Adrenal gland (tissue), 12 donors: Measurements from ENCODE around the gene SASH1. TPM values are rescaled to one million over a fixed set of nuclear protein-coding genes. Genes with fewer than 3 reads are reported as not detected.

Experiments
- DNase-seq, 7 donors: peaks; one replicate each; pipeline ENCODE4 v3.0.0-alpha.2; 2019 to 2020
- H3K27ac ChIP-seq, 5 donors: fragments of 200-600 bp; sonication (generic) in 4 of 5; 1 replicate in 3 of 5; 2 replicates in 2 of 5; pipeline versions ENCODE4 v1.5.1 to v1.8.0; 2016 to 2020; ENCODE audit warnings: mild to moderate bottlenecking in 1 of 5
- H3K27me3 ChIP-seq: fragments of 200-600 bp; 2 replicates; pipeline ENCODE4 v1.8.0; 2021
- H3K36me3 ChIP-seq, 2 donors: fragments of 200-600 bp; replicated peaks in 1 of 2; 1 replicate in 1 of 2; 2 replicates in 1 of 2; pipeline versions ENCODE4 v1.5.1 to v1.8.0; 2018 to 2022
- H3K4me1 ChIP-seq, 2 donors: fragments of 200-600 bp; replicated peaks in 1 of 2; 1 replicate in 1 of 2; 2 replicates in 1 of 2; pipeline versions ENCODE4 v1.5.1 to v1.8.0; 2018 to 2021
- H3K4me3 ChIP-seq, 4 donors: fragments of 200-600 bp; sonication (generic) in 3 of 4; one replicate each; pipeline ENCODE4 v1.5.1; 2016 to 2018
- H3K9me3 ChIP-seq, 3 donors: fragments of 200-600 bp; sonication (generic) in 1 of 3; replicated peaks in 1 of 3; 1 replicate in 2 of 3; 2 replicates in 1 of 3; pipeline versions ENCODE4 v1.5.1 to v1.8.0; 2016 to 2021
- CTCF ChIP-seq, 6 experiments: fragments of 450-650 bp in 4 of 6; fragments of 200-600 bp in 2 of 6; sonication (generic) in 1 of 6; IDR thresholded peaks; 1 replicate in 5 of 6; 2 replicates in 1 of 6; pipeline versions ENCODE4 v1.5.1 to v1.8.0; 2016 to 2021; ENCODE audit warnings: antibody characterized with exemption in 6 of 6, mild to moderate bottlenecking in 2 of 6, moderate library complexity in 1 of 6
- POLR2A ChIP-seq, 2 donors: fragments of 450-650 bp; IDR thresholded peaks; one replicate each; pipeline ENCODE4 v1.6.1; 2017; ENCODE audit warnings: antibody characterized with exemption in 2 of 2, mild to moderate bottlenecking in 2 of 2, moderate library complexity in 1 of 2
- WGBS, 4 donors: extraction: QIAGEN DNeasy Blood & Tissue Kit in 2 of 4; methylation state at CpG; one replicate each; pipeline versions ENCODE4 v1.1.5 to v1.1.7; 2013 to 2017; 5-methylcytosine and 5-hydroxymethylcytosine counted together
- intact Hi-C, 2 donors: fragments of 100-400 bp; cut with DNase I; formaldehyde crosslinking; loops; one replicate each; pipeline versions ENCODE4 v1.14.1 to v1.15.0; 2022 to 2023
- polyA plus RNA-seq, 3 donors: library from polyadenylated mRNA; stranded (reverse); fragments of 200-250 nt in 2 of 3; fragments of 350-450 nt in 1 of 3; fragmentation: Illumina TruSeq in 1 of 3; extraction: RNeasy Lipid Tissue Mini Kit (QIAGEN cat#74804) in 1 of 3; gene quantifications; one replicate each; pipeline ENCODE4 v1.2.3, GENCODE V29; 2013 to 2014
- total RNA-seq, 9 donors: library from RNA; depleted of rRNA in 4 of 9; stranded (reverse); fragments of >200 nt in 4 of 9; fragments of 120-200 nt in 1 of 9; fragmentation: NEBNext Ultra II Directional in 1 of 9; extraction: Animal tissue kit (Norgen Biotek cat#: 25700) in 1 of 9; gene quantifications; one replicate each; pipeline versions ENCODE4 v1.1.0 to v1.2.4, GENCODE V29; 2013 to 2023
- donor health status: healthy with polysubstance abuse.
- donor health status: Bipolar disorder and iron deficiency.
- donor health status: DM: yes; HTN: yes; CAD: no.
- donor health status: DM: no; HTN: no; CAD: no.
- donor health status: DM: no; HTN: no; CAD: no.
- donor health status: DM: yes; HTN: yes; CAD: no.

SASH1 gene
- total and polyA plus RNA-seq, 12 donors: 5.5 to 30.7 (median 16.7) TPM

- Histone ChIP-seq H3K4me1 (no peaks in the 10 kb centered on the region), H3K27me3 (no peaks in the 10 kb centered on the region), H3K9me3 (no peaks in the 10 kb centered on the region), H3K27ac (no peak overlapping the region), H3K36me3 (no peaks in the 10 kb centered on the region), H3K4me3 (no peak overlapping the region)
- intact Hi-C loops: no loop called here
- DNase-seq: no peak
- TF ChIP-seq POLR2A (IDR thresholded peaks at IDR 0.05): no peak
- no peak for TF ChIP-seq CTCF (IDR thresholded peaks at IDR 0.05)
- 66 to 77% (median 77%) methylated on average over 6 of the region's 6 CpGs for WGBS, 4 donors
These were observed 64.1 kb downstream of the SASH1 start for GRCh38 chr6:148406579-148407371.

DNA sequence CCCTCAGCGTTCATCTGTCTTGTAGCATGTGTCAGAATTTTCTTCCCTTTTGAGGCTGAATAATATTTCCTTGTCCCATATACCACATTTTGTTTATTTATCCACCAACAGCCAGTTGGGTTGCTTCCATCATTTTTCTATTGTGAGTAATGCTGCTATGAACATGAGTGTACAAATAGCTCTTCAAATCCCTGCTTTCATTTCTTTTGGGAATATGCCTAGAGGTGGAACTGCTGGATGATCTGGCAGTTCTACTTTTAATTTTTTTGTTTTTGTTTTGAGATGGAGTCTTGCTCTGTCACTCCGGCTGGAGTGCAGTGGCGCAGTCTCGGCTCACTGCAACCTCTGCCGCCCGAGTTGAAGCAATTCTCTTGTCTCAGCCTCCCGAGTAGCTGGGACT, 64.7 kb downstream of the SASH1 start:
- H3K36me3 ChIP-seq: no peaks in the 10 kb centered on the region
- H3K4me1 ChIP-seq: no peaks in the 10 kb centered on the region
- 69 to 78% (median 72%) methylated on average over 7 of the region's 7 CpGs for WGBS, 4 donors
- DNase-seq: no peak
- intact Hi-C loops: no loop called here
- no peaks in the 10 kb centered on the region for H3K27me3 ChIP-seq
- no peaks in the 10 kb centered on the region for H3K9me3 ChIP-seq
- no peak overlapping the region for H3K27ac ChIP-seq
- H3K4me3 ChIP-seq: no peak overlapping the region
- no peak for TF ChIP-seq POLR2A (IDR thresholded peaks at IDR 0.05)

DNA sequence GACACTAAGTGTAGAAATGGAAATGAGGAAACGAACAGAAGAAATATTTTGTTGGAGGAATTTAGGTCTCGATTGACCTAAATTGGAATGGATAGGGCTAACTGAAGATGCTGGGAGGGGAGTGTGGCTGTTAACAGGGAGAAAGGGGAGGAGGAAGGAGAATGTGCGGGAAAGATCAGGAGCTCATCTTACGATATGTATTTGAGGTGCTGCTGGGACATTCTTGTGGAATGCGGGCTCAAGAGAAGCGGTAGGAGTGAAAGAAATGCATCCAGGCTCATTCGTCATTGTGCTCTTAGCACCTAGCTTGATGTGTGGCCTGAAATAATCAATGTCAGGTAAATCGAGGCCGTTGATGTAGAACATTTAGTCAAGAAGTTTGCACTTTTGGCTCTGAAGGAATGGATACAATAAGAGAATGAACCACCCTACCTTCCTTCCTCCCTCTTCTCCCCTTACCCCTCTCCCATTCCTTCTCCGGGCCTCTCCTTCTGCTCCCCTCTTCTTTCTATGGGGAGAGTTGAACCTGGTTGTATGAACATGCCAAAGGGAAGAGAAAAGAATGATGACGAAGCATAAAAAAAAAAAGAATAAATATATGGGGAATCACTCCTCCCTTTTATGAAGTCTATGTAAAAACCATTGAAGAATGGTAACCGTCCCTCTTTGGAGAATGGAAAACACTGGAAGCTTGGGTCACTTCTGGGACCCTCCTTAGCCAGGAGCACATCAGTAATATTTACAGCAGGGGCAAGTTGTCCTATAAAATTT, 70.9 kb downstream of the SASH1 start:
- 78 to 86% (median 81%) methylated on average over 12 of the region's 12 CpGs for WGBS, 4 donors
- no peaks in the 10 kb centered on the region for H3K27me3 ChIP-seq
- peaks cover 0 to 10% of the 10 kb centered on the region in 2 donors for H3K4me1 ChIP-seq
- TF ChIP-seq POLR2A (IDR thresholded peaks at IDR 0.05) (no peak), CTCF (IDR thresholded peaks at IDR 0.05) (no peak)
- H3K9me3 ChIP-seq: no peaks in the 10 kb centered on the region
- no peak overlapping the region for H3K27ac ChIP-seq
- no peak for DNase-seq
- intact Hi-C loops: no loop called here
- no peak overlapping the region for H3K4me3 ChIP-seq
- no peaks in the 10 kb centered on the region for H3K36me3 ChIP-seq

DNA sequence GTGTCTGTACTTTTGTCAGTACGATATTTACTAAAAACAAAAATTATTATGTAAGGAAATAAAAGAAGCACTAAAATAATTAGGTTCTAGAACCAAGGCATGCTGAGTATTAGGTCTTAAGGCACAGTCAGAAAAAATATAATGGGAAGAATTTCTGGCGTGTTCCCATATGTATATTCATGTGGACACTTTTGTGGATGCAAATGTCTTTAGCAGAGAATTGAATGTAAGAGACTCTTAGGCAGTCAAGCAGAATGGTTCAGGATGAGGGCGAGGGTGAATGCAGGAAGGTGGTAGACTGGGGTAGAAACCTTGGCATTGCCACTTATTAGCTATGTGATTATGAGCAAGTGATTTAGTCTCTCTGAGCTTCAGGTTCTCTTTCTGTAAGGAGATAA, 71.5 kb downstream of the SASH1 start:
- Histone ChIP-seq H3K36me3 (no peaks in the 10 kb centered on the region), H3K27me3 (no peaks in the 10 kb centered on the region), H3K4me1 (peaks cover 0 to 10% of the 10 kb centered on the region in 2 donors), H3K27ac (no peak overlapping the region), H3K9me3 (no peaks in the 10 kb centered on the region), H3K4me3 (no peak overlapping the region)
- DNase-seq: no peak
- intact Hi-C loops: no loop called here
- TF ChIP-seq CTCF (IDR thresholded peaks at IDR 0.05) (no peak), POLR2A (IDR thresholded peaks at IDR 0.05) (no peak)
- 85 to 90% (median 88%) methylated on average over 3 of the region's 3 CpGs for WGBS, 4 donors
